ENCODE measurements around the gene PCDHB15. TPM values are rescaled to one million over a fixed set of nuclear protein-coding genes. Genes with fewer than 3 reads are reported as not detected.

Gene PCDHB15
- 1.6 and 1.7 TPM in 2 replicates for total RNA-seq

DNA sequence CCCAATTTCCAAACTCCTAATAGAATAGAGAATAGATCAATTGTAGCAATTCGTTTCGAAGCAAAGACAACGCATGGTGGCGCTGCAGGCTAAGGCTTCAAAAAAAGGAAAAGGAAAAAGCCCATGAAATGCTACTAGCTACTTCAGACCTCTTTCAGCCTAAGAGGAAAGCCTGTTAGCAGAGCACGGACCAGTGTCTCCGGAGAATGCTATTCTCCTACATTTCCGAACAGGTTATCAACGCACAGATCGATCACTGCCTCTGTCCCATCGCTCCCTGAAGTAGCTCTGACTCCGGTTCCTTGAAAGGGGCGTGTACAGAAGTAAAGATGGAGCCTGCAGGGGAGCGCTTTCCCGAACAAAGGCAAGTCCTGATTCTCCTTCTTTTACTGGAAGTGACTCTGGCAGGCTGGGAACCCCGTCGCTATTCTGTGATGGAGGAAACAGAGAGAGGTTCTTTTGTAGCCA lies at the start of gene PCDHB15:
PCDHB15 (plus strand) TSS at position 146 of the 468 bp plus-strand sequence; CDS start at position 330, 184 bp downstream.

DNA sequence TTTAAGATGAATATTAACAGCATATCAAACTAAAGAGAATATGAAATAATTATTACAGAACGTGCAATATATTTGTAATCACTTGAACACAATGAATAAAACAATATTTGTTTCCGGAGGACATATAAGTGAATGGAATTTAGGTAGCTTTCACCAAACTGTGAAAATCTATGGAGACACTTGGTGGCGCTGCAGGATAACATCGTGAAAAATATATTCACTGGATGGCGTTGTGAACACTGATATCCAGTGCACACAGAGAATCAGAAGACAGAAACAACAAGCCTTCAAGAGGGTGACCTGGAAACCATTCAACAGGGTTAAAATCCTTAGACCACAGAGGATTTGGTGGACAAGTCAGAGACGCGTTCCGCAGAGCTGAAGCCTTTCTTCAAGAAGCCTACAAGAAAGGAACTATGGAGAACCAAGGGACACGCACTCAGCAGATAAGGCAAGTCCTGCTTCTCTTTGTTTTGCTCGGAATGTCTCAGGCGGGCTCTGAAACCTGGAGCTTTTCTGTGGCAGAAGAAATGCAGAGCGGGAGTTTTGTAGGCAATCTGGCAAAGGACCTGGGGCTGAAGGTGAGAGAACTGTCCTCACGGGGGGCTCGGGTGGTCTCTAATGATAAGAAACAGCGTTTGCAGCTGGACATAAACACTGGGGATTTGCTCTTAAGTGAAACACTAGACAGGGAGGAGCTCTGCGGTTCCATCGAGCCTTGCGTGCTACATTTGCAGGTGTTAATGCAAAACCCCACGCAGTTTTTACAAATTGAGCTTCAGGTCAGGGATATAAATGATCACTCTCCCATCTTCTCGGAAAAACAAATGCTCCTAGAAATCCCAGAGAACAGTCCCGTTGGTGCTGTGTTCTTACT lies 45.6 kb upstream of the PCDHB15 start, which contains the start of gene PCDHB11:
PCDHB11 (plus strand) TSS at position 269 of the 877 bp plus-strand sequence; CDS start at position 417, 148 bp downstream.

DNA sequence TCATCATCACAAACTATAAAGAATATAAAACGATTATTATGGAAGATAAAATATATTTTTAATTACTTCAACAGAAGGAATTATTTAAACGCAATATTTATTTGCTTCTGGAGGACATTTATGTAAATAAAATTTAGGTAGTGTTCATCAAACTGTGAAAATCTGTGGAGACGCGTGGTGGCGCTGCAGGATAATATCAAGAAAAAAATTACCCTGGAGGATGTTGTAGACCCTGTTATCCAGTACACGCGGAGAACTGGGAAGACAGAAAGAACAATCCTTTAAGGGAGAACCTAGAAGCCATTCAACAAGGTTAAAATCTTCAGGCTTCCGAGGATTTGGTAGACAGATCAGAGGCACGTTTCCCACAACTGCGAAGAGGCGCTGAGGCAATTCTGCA lies 36.7 kb upstream of the PCDHB15 start, which contains the start of gene PCDHB12:
PCDHB12 (plus strand) TSS at position 242 of the 400 bp plus-strand sequence. CDS start 189 bp downstream, outside the sequence.

DNA sequence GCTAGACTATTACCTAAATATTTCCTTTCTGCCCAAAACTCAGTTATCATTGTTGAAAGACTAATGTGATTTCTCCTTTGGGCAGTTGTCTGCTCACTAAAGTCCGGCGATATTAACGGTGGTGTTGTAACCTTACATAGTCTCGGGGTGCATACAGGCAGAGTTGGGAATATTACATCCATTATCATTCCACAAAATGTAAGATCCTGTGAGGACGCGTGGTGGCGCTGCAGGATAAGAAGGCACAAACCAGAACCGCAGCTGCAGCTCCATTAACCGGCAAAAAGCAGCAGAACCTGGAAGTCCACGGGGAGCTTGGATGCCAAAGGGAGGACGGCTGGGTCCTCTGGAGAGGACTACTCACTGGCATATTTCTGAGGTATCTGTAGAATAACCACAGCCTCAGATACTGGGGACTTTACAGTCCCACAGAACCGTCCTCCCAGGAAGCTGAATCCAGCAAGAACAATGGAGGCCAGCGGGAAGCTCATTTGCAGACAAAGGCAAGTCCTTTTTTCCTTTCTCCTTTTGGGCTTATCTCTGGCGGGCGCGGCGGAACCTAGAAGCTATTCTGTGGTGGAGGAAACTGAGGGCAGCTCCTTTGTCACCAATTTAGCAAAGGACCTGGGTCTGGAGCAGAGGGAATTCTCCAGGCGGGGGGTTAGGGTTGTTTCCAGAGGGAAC lies 31.4 kb upstream of the PCDHB15 start, which contains the start of gene PCDHB13:
PCDHB13 (plus strand) TSS at position 264 of the 684 bp plus-strand sequence; CDS start at position 469, 205 bp downstream.

DNA sequence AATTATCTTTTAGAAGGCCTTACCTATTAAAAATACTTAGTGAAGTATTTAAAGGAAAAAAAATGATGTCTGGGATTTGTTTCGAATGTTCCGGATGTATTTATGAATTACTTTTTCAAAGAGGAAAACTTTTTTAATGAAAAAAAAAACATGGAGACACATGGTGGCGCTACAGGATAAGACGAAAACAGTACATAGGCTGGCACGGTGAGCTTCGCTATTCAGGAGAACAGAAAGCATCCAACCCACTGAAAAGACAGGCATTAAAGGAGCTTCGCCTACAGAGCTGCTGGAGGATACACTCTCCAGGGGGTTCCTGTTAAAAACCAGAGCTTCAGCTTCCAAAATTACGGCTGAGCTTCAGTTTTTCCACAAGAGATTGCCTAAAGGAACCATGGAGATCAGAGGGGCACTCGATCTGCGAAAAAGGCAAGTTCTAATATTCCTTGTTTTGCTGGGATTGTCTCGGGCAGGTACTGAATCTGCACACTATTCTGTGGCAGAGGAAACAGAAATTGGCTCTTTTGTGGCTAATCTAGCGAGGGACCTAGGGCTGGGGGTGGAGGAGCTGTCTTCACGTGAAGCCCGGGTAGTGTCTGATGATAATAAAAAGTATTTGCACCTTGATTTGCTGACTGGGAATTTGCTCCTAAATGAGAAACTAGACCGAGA lies 21.9 kb upstream of the PCDHB15 start, which contains the start of gene PCDHB14:
PCDHB14 (plus strand) TSS at position 232 of the 672 bp plus-strand sequence; CDS start at position 395, 163 bp downstream.

Other genes starting within 250 kb of the PCDHB15 start
- gene PCDHB1, start 194.0 kb upstream of the PCDHB15 start, total RNA-seq, result not detected in 2 replicates
- 1.9 TPM in 2 replicates for gene PCDHB2, start 150.8 kb upstream of the PCDHB15 start, total RNA-seq
- 0.34 and 1.1 TPM in 2 replicates for gene PCDHB3, start 144.9 kb upstream of the PCDHB15 start, total RNA-seq
- 0.64 and 0.75 TPM in 2 replicates for gene PCDHB4, start 123.6 kb upstream of the PCDHB15 start, total RNA-seq
- gene PCDHB5, start 110.2 kb upstream of the PCDHB15 start, total RNA-seq, result 1.1 and 2.2 TPM in 2 replicates
- 0.06 and 0.39 TPM in 2 replicates for gene PCDHB6, start 95.3 kb upstream of the PCDHB15 start, total RNA-seq
- gene PCDHB7, start 72.8 kb upstream of the PCDHB15 start, total RNA-seq, result 1.2 and 1.3 TPM in 2 replicates
- gene PCDHB8, start 67.6 kb upstream of the PCDHB15 start, total RNA-seq, result 0.12 and 1.1 TPM in 2 replicates
- gene PCDHB16, start 63.0 kb upstream of the PCDHB15 start, total RNA-seq, result 0.81 and 1.0 TPM in 2 replicates
- 0.56 and 1.0 TPM in 2 replicates for gene PCDHB9, start 58.2 kb upstream of the PCDHB15 start, total RNA-seq
- 0.56 and 1.2 TPM in 2 replicates for gene PCDHB10, start 53.0 kb upstream of the PCDHB15 start, total RNA-seq
- gene PCDHB11, start 45.8 kb upstream of the PCDHB15 start, total RNA-seq, result 0.34 and 0.62 TPM in 2 replicates
- 0.29 and 0.56 TPM in 2 replicates for gene PCDHB12, start 36.7 kb upstream of the PCDHB15 start, total RNA-seq
- gene PCDHB13, start 31.5 kb upstream of the PCDHB15 start, total RNA-seq, result 1.4 and 1.7 TPM in 2 replicates
- gene PCDHB14, start 22.1 kb upstream of the PCDHB15 start, total RNA-seq, result 1.2 and 2.5 TPM in 2 replicates
- 0.12 TPM in 1 of 2 replicates, not detected in the other for gene SLC25A2, start 58.7 kb downstream of the PCDHB15 start, total RNA-seq
- 47.1 and 52.2 TPM in 2 replicates for gene TAF7, start 75.4 kb downstream of the PCDHB15 start, total RNA-seq
- 0.19 and 1.3 TPM in 2 replicates for gene PCDHGA1, start 85.1 kb downstream of the PCDHB15 start, total RNA-seq
- gene PCDHGA2, start 93.4 kb downstream of the PCDHB15 start, total RNA-seq, result 3.5 and 5.2 TPM in 2 replicates
- gene PCDHGA3, start 98.4 kb downstream of the PCDHB15 start, total RNA-seq, result 5.1 and 8.1 TPM in 2 replicates
- 1.6 and 2.6 TPM in 2 replicates for gene PCDHGB1, start 104.7 kb downstream of the PCDHB15 start, total RNA-seq
- gene PCDHGA4, start 109.6 kb downstream of the PCDHB15 start, total RNA-seq, result 5.8 and 6.8 TPM in 2 replicates
- 4.5 and 6.7 TPM in 2 replicates for gene PCDHGB2, start 114.6 kb downstream of the PCDHB15 start, total RNA-seq
- gene PCDHGA5, start 118.8 kb downstream of the PCDHB15 start, total RNA-seq, result 3.0 and 3.1 TPM in 2 replicates
- gene PCDHGB3, start 124.8 kb downstream of the PCDHB15 start, total RNA-seq, result 3.2 and 3.8 TPM in 2 replicates
- 6.9 and 10.2 TPM in 2 replicates for gene PCDHGA6, start 128.5 kb downstream of the PCDHB15 start, total RNA-seq
- gene PCDHGA7, start 137.3 kb downstream of the PCDHB15 start, total RNA-seq, result 9.9 and 10.7 TPM in 2 replicates
- gene PCDHGB4, start 142.3 kb downstream of the PCDHB15 start, total RNA-seq, result 14.1 and 14.6 TPM in 2 replicates
- gene PCDHGA8, start 147.2 kb downstream of the PCDHB15 start, total RNA-seq, result 1.4 and 1.5 TPM in 2 replicates
- gene PCDHGB5, start 152.6 kb downstream of the PCDHB15 start, total RNA-seq, result 32.0 and 38.0 TPM in 2 replicates
- gene PCDHGA9, start 157.4 kb downstream of the PCDHB15 start, total RNA-seq, result 5.3 and 6.2 TPM in 2 replicates
- gene PCDHGB6, start 162.6 kb downstream of the PCDHB15 start, total RNA-seq, result 2.6 and 3.6 TPM in 2 replicates
- 8.7 and 11.3 TPM in 2 replicates for gene PCDHGA10, start 167.6 kb downstream of the PCDHB15 start, total RNA-seq
- 19.9 and 21.6 TPM in 2 replicates for gene PCDHGB7, start 172.3 kb downstream of the PCDHB15 start, total RNA-seq
- 15.6 and 18.8 TPM in 2 replicates for gene PCDHGA11, start 175.7 kb downstream of the PCDHB15 start, total RNA-seq
- 41.9 and 43.9 TPM in 2 replicates for gene PCDHGA12, start 185.1 kb downstream of the PCDHB15 start, total RNA-seq
- gene PCDHGC3, start 230.6 kb downstream of the PCDHB15 start, total RNA-seq, result 95.9 and 108 TPM in 2 replicates
- gene PCDHGC4, start 239.6 kb downstream of the PCDHB15 start, total RNA-seq, result 1.1 and 26.8 TPM in 2 replicates
- 2.1 and 2.9 TPM in 2 replicates for gene PCDHGC5, start 243.7 kb downstream of the PCDHB15 start, total RNA-seq